Stimulated activated memory B cell treated with anti-CD40 and anti-IgM and Interleukin-4, amounts not matched to agents 10 μg/mL and 1 μg/mL and 100 μg/mL, for 72 hours (primary cell): ENCODE measurements around the gene RGR.

Experiments used
- ATAC-seq: fragments of 150-1000 bp; cut with Tn5 transposase; 2 replicates; pipeline ENCODE4 v1.10.0; 2021
- H3K27ac Mint-ChIP-seq: one replicate; pipeline ENCODE4 v1.8.0; 2022; ENCODE audit warnings: mild to moderate bottlenecking, mixed read lengths
- H3K27me3 Mint-ChIP-seq: one replicate; pipeline ENCODE4 v1.8.0; 2022; ENCODE audit warnings: mixed read lengths
- H3K36me3 Mint-ChIP-seq: one replicate; pipeline ENCODE4 v1.8.0; 2022; ENCODE audit warnings: mixed read lengths
- H3K4me1 Mint-ChIP-seq: one replicate; pipeline ENCODE4 v1.8.0; 2022; ENCODE audit warnings: mixed read lengths
- H3K4me3 Mint-ChIP-seq: one replicate; pipeline ENCODE4 v1.8.0; 2022; ENCODE audit warnings: mild to moderate bottlenecking, moderate library complexity, mixed read lengths
- H3K9me3 Mint-ChIP-seq: one replicate; pipeline ENCODE4 v1.8.0; 2022; ENCODE audit warnings: mixed read lengths

RGR gene

GRCh38 chr10:84244651-84245270, at the start of gene RGR:
TSS of gene RGR (plus strand) at chr10:84245053. CDS start at chr10:84245091, 38 bp downstream.
- ATAC-seq: no peak
- Mint-ChIP-seq H3K4me3 (no peak within 1 kb of the TSS), H3K9me3 (no peaks in the 10 kb centered on the region), H3K27me3 (no peaks in the 10 kb centered on the region), H3K4me1 (no peaks in the 10 kb centered on the region), H3K27ac (no peak within 1 kb of the TSS), H3K36me3 (no peaks in the 10 kb centered on the region)

GRCh38 chr10:84196083-84196482, 48.8 kb upstream of the RGR start:
- Mint-ChIP-seq H3K27ac (no peak overlapping the region), H3K4me3 (no peak overlapping the region), H3K4me1 (no peaks in the 10 kb centered on the region), H3K36me3 (no peaks in the 10 kb centered on the region), H3K9me3 (no peaks in the 10 kb centered on the region), H3K27me3 (peaks cover 50% of the 10 kb centered on the region)
- no peak for ATAC-seq

GRCh38 chr10:84196941-84197340, 47.9 kb upstream of the RGR start:
- no peaks in the 10 kb centered on the region for H3K9me3 Mint-ChIP-seq
- no peaks in the 10 kb centered on the region for H3K36me3 Mint-ChIP-seq
- peaks cover 41% of the 10 kb centered on the region for H3K27me3 Mint-ChIP-seq
- no peak for ATAC-seq
- H3K27ac Mint-ChIP-seq: no peak overlapping the region
- H3K4me3 Mint-ChIP-seq: no peak overlapping the region
- no peaks in the 10 kb centered on the region for H3K4me1 Mint-ChIP-seq

GRCh38 chr10:84197643-84198042, 47.2 kb upstream of the RGR start:
- Mint-ChIP-seq H3K27ac (no peak overlapping the region), H3K4me3 (no peak overlapping the region), H3K36me3 (no peaks in the 10 kb centered on the region), H3K9me3 (no peaks in the 10 kb centered on the region), H3K4me1 (no peaks in the 10 kb centered on the region), H3K27me3 (peaks cover 34% of the 10 kb centered on the region)
- ATAC-seq: no peak

- Mint-ChIP-seq H3K36me3 (no peaks in the 10 kb centered on the region), H3K27me3 (peaks cover 31% of the 10 kb centered on the region), H3K4me3 (no peak overlapping the region), H3K9me3 (no peaks in the 10 kb centered on the region), H3K27ac (no peak overlapping the region), H3K4me1 (no peaks in the 10 kb centered on the region)
- no peak for ATAC-seq
Observed at GRCh38 chr10:84198206-84198915, 46.5 kb upstream of the RGR start.

GRCh38 chr10:84200537-84201243, 44.2 kb upstream of the RGR start:
- H3K4me1 Mint-ChIP-seq: peaks cover 4% of the 10 kb centered on the region
- no peak for ATAC-seq
- no peak overlapping the region for H3K4me3 Mint-ChIP-seq
- H3K27ac Mint-ChIP-seq: no peak overlapping the region
- no peaks in the 10 kb centered on the region for H3K9me3 Mint-ChIP-seq
- H3K27me3 Mint-ChIP-seq: peaks cover 22% of the 10 kb centered on the region
- no peaks in the 10 kb centered on the region for H3K36me3 Mint-ChIP-seq

- H3K4me3 Mint-ChIP-seq: no peak overlapping the region
- H3K27me3 Mint-ChIP-seq: peaks cover 21% of the 10 kb centered on the region
- no peak overlapping the region for H3K27ac Mint-ChIP-seq
- H3K9me3 Mint-ChIP-seq: no peaks in the 10 kb centered on the region
- no peaks in the 10 kb centered on the region for H3K36me3 Mint-ChIP-seq
- no peak for ATAC-seq
- peaks cover 6% of the 10 kb centered on the region for H3K4me1 Mint-ChIP-seq
Observed at GRCh38 chr10:84201244-84201606, 43.6 kb upstream of the RGR start.

GRCh38 chr10:84201682-84202081, 43.2 kb upstream of the RGR start:
- Mint-ChIP-seq H3K36me3 (no peaks in the 10 kb centered on the region), H3K9me3 (no peaks in the 10 kb centered on the region), H3K27ac (no peak overlapping the region), H3K4me1 (peaks cover 6% of the 10 kb centered on the region), H3K4me3 (no peak overlapping the region), H3K27me3 (peaks cover 20% of the 10 kb centered on the region)
- no peak for ATAC-seq

GRCh38 chr10:84202349-84202748, 42.5 kb upstream of the RGR start:
- Mint-ChIP-seq H3K4me1 (peaks cover 6% of the 10 kb centered on the region), H3K27me3 (peaks cover 20% of the 10 kb centered on the region), H3K4me3 (no peak overlapping the region), H3K36me3 (no peaks in the 10 kb centered on the region), H3K27ac (no peak overlapping the region), H3K9me3 (no peaks in the 10 kb centered on the region)
- ATAC-seq: no peak

- ATAC-seq: peak; percentile 44
- H3K9me3 Mint-ChIP-seq: no peaks in the 10 kb centered on the region
- H3K36me3 Mint-ChIP-seq: no peaks in the 10 kb centered on the region
- H3K4me3 Mint-ChIP-seq: no peak overlapping the region
- H3K4me1 Mint-ChIP-seq: peaks cover 6% of the 10 kb centered on the region
- no peak overlapping the region for H3K27ac Mint-ChIP-seq
- H3K27me3 Mint-ChIP-seq: peaks cover 22% of the 10 kb centered on the region
Observed at GRCh38 chr10:84204122-84204521, 40.7 kb upstream of the RGR start.

- Mint-ChIP-seq H3K36me3 (no peaks in the 10 kb centered on the region), H3K9me3 (no peaks in the 10 kb centered on the region), H3K27me3 (peaks cover 22% of the 10 kb centered on the region), H3K27ac (no peak overlapping the region), H3K4me1 (peaks cover 6% of the 10 kb centered on the region), H3K4me3 (no peak overlapping the region)
- no peak for ATAC-seq
Observed at GRCh38 chr10:84204610-84205009, 40.2 kb upstream of the RGR start.

GRCh38 chr10:84205049-84205852, 39.6 kb upstream of the RGR start:
- Mint-ChIP-seq H3K36me3 (no peaks in the 10 kb centered on the region), H3K27ac (no peak overlapping the region)

GRCh38 chr10:84205853-84206525, 38.9 kb upstream of the RGR start:
- Mint-ChIP-seq H3K36me3 (no peaks in the 10 kb centered on the region), H3K4me1 (peaks cover 6% of the 10 kb centered on the region), H3K27me3 (peaks cover 22% of the 10 kb centered on the region), H3K9me3 (no peaks in the 10 kb centered on the region), H3K27ac (no peak overlapping the region), H3K4me3 (no peak overlapping the region)
- ATAC-seq: no peak

More at GRCh38 chr10:84205049-84205852, 39.6 kb upstream of the RGR start:
- Mint-ChIP-seq H3K9me3 (no peaks in the 10 kb centered on the region), H3K4me3 (no peak overlapping the region), H3K27me3 (peaks cover 22% of the 10 kb centered on the region), H3K4me1 (peaks cover 6% of the 10 kb centered on the region)
- ATAC-seq: peak; percentile 68

GRCh38 chr10:84208023-84208422, 36.8 kb upstream of the RGR start:
- H3K27me3 Mint-ChIP-seq: peaks cover 32% of the 10 kb centered on the region
- no peak overlapping the region for H3K4me3 Mint-ChIP-seq
- no peaks in the 10 kb centered on the region for H3K9me3 Mint-ChIP-seq
- H3K4me1 Mint-ChIP-seq: peaks cover 6% of the 10 kb centered on the region
- no peak for ATAC-seq
- H3K27ac Mint-ChIP-seq: no peak overlapping the region
- H3K36me3 Mint-ChIP-seq: no peaks in the 10 kb centered on the region

GRCh38 chr10:84211566-84211965, 33.3 kb upstream of the RGR start:
- no peaks in the 10 kb centered on the region for H3K9me3 Mint-ChIP-seq
- H3K27ac Mint-ChIP-seq: no peak overlapping the region
- peaks cover 34% of the 10 kb centered on the region for H3K27me3 Mint-ChIP-seq
- ATAC-seq: no peak
- no peak overlapping the region for H3K4me3 Mint-ChIP-seq
- H3K4me1 Mint-ChIP-seq: peaks cover 6% of the 10 kb centered on the region
- no peaks in the 10 kb centered on the region for H3K36me3 Mint-ChIP-seq
